Keratinocyte (primary cell): Measurements from ENCODE around the gene PRDX5. TPM values are rescaled to one million over a fixed set of nuclear protein-coding genes. Genes with fewer than 3 reads are reported as not detected.

Experiments
- DNase-seq: peaks from one replicate; pipeline ENCODE4 v3.0.0-alpha.2; 2011; ENCODE audit warnings: low read depth, missing footprints, low spot score
- FAIRE-seq: peaks from 2 replicates; lab custom pipeline; 2011; peaks lifted over from hg19 to GRCh38; lab: Jason Lieb, UNC
- H2AFZ ChIP-seq: 2 replicates; pipeline ENCODE4 v1.6.0; 2012; ENCODE audit warnings: low read length, control low read depth, inconsistent platforms; ENCODE audit not compliant: control insufficient read depth
- H3K27ac ChIP-seq: 2 replicates; pipeline ENCODE4 v1.5.1; 2011; ENCODE audit warnings: low read length; ENCODE audit not compliant: control insufficient read depth, insufficient read depth
- H3K27me3 ChIP-seq: 3 replicates; pipeline ENCODE4 v1.6.0; 2011; ENCODE audit warnings: low read length; ENCODE audit not compliant: control insufficient read depth, insufficient read depth; ENCODE audit errors: extremely low read depth
- H3K36me3 ChIP-seq, 2 experiments: 2 replicates in 1 of 2; 3 replicates in 1 of 2; pipeline ENCODE4 v1.5.1; 2011; ENCODE audit warnings: low read length in 2 of 2, mild to moderate bottlenecking in 1 of 2; ENCODE audit not compliant: control insufficient read depth in 2 of 2, insufficient read depth in 2 of 2; ENCODE audit errors: extremely low read depth in 1 of 2
- H3K4me1 ChIP-seq: 3 replicates; pipeline ENCODE4 v1.5.1; 2011; ENCODE audit warnings: low read length; ENCODE audit not compliant: control insufficient read depth, insufficient read depth; ENCODE audit errors: extremely low read depth
- H3K4me2 ChIP-seq: 3 replicates; pipeline ENCODE4 v1.6.0; 2011; ENCODE audit warnings: low read depth, low read length; ENCODE audit not compliant: control insufficient read depth, insufficient read depth; ENCODE audit errors: extremely low read depth
- H3K4me3 ChIP-seq, 3 experiments: fragments of 200-600 bp in 1 of 3; sonication (generic) in 1 of 3; 2 replicates in 2 of 3; 3 replicates in 1 of 3; pipeline ENCODE4 v1.5.1; 2011 to 2016; ENCODE audit warnings: low read length in 3 of 3, mild to moderate bottlenecking in 3 of 3, control low read depth in 2 of 3, inconsistent platforms in 1 of 3, low read depth in 1 of 3, mixed read lengths in 1 of 3, mixed run types in 1 of 3, moderate library complexity in 1 of 3; ENCODE audit not compliant: control insufficient read depth in 2 of 3, insufficient read depth in 2 of 3; ENCODE audit errors: extremely low read depth in 1 of 3
- H3K79me2 ChIP-seq: 2 replicates; pipeline ENCODE4 v1.6.0; 2012; ENCODE audit warnings: low read length; ENCODE audit not compliant: control insufficient read depth, insufficient read depth
- H3K9ac ChIP-seq: 3 replicates; pipeline ENCODE4 v1.6.0; 2011; ENCODE audit warnings: low read length; ENCODE audit not compliant: control insufficient read depth, insufficient read depth; ENCODE audit errors: extremely low read depth
- H3K9me1 ChIP-seq: 3 replicates; pipeline ENCODE4 v1.6.0; 2011; ENCODE audit warnings: low read length; ENCODE audit not compliant: control insufficient read depth, insufficient read depth; ENCODE audit errors: extremely low read depth
- H3K9me3 ChIP-seq: 2 replicates; pipeline ENCODE4 v1.5.1; 2012; ENCODE audit warnings: low read depth, low read length; ENCODE audit not compliant: control insufficient read depth
- H4K20me1 ChIP-seq: 3 replicates; pipeline ENCODE4 v1.6.0; 2011; ENCODE audit warnings: low read length; ENCODE audit not compliant: control insufficient read depth, insufficient read depth; ENCODE audit errors: extremely low read depth
- CTCF ChIP-seq, 3 experiments: IDR thresholded peaks in 1 of 3; conservative IDR thresholded peaks in 1 of 3; optimal IDR thresholded peaks in 1 of 3; 2 replicates in 2 of 3; 3 replicates in 1 of 3; pipeline versions ENCODE3 to v1.5.1; 2011; ENCODE audit warnings: low read length in 3 of 3, mild to moderate bottlenecking in 3 of 3, moderate library complexity in 2 of 3, control low read depth in 1 of 3, inconsistent platforms in 1 of 3; ENCODE audit not compliant: insufficient read depth in 2 of 3; ENCODE audit errors: extremely low read depth in 1 of 3
- EZH2 ChIP-seq: IDR thresholded peaks from one replicate; pipeline ENCODE4 v1.6.1; 2012; ENCODE audit warnings: inconsistent platforms, mild to moderate bottlenecking, low read length, moderate library complexity
- dilution Hi-C: fragments of 300-500 bp; cut with MboI; formaldehyde crosslinking; loops from one replicate; pipeline ENCODE4 v1.7.0; 2020; ENCODE audit warnings: low sequenced_read_pairs; ENCODE audit not compliant: extremely low pct_ligation_motif_present
- polyA plus RNA-seq, 5 experiments: library from polyadenylated mRNA; depleted of rRNA in 3 of 5; stranded (reverse) in 3 of 5; stranded (forward) in 1 of 5; unstranded in 1 of 5; fragments of >200 nt; gene quantifications; 1 replicate in 1 of 5; 2 replicates in 3 of 5; 3 replicates in 1 of 5; pipeline versions ENCODE4 v1.2.1 to v1.2.3, GENCODE V29; 2011 to 2012; ENCODE audit warnings: missing spikeins in 2 of 5, low read depth in 1 of 5, low replicate concordance in 1 of 5

Gene PRDX5
- polyA plus RNA-seq, 1 donor (not counting 4 experiments of a cell fraction or from before 2014, with no cell fraction given): 590 TPM

DNA sequence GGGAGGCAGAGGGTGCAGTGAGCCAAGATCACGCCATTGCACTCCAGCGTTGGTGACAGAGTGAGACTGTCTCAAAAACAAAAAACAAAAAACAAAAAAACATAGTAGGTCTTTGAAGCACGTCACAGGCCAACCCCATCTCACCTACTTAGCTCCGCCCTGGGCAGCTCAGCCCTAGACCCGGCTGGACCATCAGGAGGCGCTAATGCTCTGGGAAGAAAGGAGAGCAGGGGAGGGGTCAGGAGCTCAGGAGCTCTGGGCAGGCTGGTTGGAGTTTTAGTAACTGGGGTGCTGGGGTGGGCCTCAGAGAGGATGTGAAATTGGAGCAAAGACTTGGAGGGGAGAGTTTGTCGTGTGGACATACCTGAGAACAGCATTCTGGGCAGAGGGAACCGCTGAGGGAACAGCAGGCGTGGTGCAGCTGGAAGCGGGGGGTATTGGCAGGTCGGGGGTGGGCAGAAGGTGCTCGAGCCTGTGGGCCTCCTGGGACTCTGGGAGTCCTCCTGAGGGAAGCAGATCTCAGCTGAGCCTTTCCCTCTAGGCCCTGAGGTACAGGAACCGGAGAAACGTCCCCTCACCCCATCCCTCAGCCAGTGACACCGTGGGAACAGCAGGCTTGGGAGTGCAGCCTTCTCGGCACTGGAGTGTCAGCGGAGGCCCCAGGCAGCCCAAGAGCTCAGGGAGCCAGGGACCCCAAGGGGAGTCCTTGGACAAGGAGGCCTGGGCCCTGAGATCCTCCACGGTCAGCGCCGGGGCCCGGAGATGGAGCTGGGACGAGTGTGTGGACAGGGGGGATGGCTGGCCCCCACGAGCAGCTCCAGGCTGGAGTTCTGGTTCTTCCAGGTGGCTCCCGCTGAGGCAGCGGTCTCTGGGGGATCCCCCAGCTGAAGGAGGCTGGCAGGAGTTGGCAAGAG lies 38.8 kb downstream of the PRDX5 start:
- H3K9me3 ChIP-seq: no peaks in the 10 kb centered on the region
- H2AFZ ChIP-seq: no peak overlapping the region
- FAIRE-seq (no peak), DNase-seq (no peak)
- peak overlapping the region; percentile 88 for H3K27ac ChIP-seq
- no peak overlapping the region for H3K9ac ChIP-seq
- H3K36me3 ChIP-seq: peaks cover 14 to 17% of the 10 kb centered on the region in 2 experiments
- H4K20me1 ChIP-seq: peaks cover 6% of the 10 kb centered on the region
- H3K4me1 ChIP-seq: peaks cover 44% of the 10 kb centered on the region
- peaks cover 3% of the 10 kb centered on the region for H3K9me1 ChIP-seq
- TF ChIP-seq CTCF (optimal IDR thresholded peaks at IDR 0.05 in 1 of 3, IDR thresholded peaks at IDR 0.05 in 1 of 3, conservative IDR thresholded peaks at IDR 0.05 in 1 of 3; ENCODE audit: extremely low read depth in 1 of 3, insufficient read depth in 2 of 3, low read length in 3 of 3) (peak in 2 of 3 experiments; percentile 51 to 57), EZH2 (no peak)
- no peaks in the 10 kb centered on the region for H3K27me3 ChIP-seq
- dilution Hi-C loops: no loop called here
- H3K79me2 ChIP-seq: peaks cover 26% of the 10 kb centered on the region
- no peak overlapping the region for H3K4me2 ChIP-seq
- H3K4me3 ChIP-seq: no peak overlapping the region

GRCh38 chr11:64357446-64357845 lies 39.5 kb downstream of the PRDX5 start:
- Histone ChIP-seq H3K9me1 (peaks cover 3% of the 10 kb centered on the region), H3K4me1 (peaks cover 44% of the 10 kb centered on the region), H4K20me1 (peaks cover 6% of the 10 kb centered on the region), H3K4me3 (no peak overlapping the region), H3K4me2 (peak overlapping the region; percentile 87), H3K27me3 (no peaks in the 10 kb centered on the region), H3K9me3 (no peaks in the 10 kb centered on the region), H3K27ac (peak overlapping the region; percentile 88), H3K79me2 (peaks cover 32% of the 10 kb centered on the region), H3K9ac (peak overlapping the region; percentile 30), H2AFZ (no peak overlapping the region), H3K36me3 (peaks cover 21 to 24% of the 10 kb centered on the region in 2 experiments)
- DNase-seq (no peak), FAIRE-seq (no peak)
- TF ChIP-seq CTCF (optimal IDR thresholded peaks at IDR 0.05 in 1 of 3, IDR thresholded peaks at IDR 0.05 in 1 of 3, conservative IDR thresholded peaks at IDR 0.05 in 1 of 3; ENCODE audit: extremely low read depth in 1 of 3, insufficient read depth in 2 of 3, low read length in 3 of 3): no peak
- no peak for TF ChIP-seq EZH2
- dilution Hi-C loops: no loop called here
